Smooth muscle cell (in vitro differentiated cells): ENCODE results near the gene CCR2. TPM values are rescaled to one million over a fixed set of nuclear protein-coding genes. Genes with fewer than 3 reads are reported as not detected.

Experiments used
- DNase-seq: peaks from one replicate; lab custom pipeline; 2025; ENCODE audit not compliant: unreplicated experiment; lab: John Stamatoyannopoulos, UW
- H2AFZ ChIP-seq: fragments of 200-600 bp; sonication (generic); 2 replicates; pipeline ENCODE4 v1.6.0; 2016; ENCODE audit warnings: antibody characterized with exemption, low read depth, mild to moderate bottlenecking
- H3F3A ChIP-seq: fragments of 200-600 bp; sonication (generic); 2 replicates; pipeline ENCODE4 v1.6.0; 2017; ENCODE audit warnings: antibody characterized with exemption, low read depth
- H3K27ac ChIP-seq: fragments of 200-600 bp; sonication (generic); 2 replicates; pipeline ENCODE4 v1.5.1; 2016; ENCODE audit warnings: low read depth, mild to moderate bottlenecking
- H3K27me3 ChIP-seq: fragments of 200-600 bp; sonication (generic); 2 replicates; pipeline ENCODE4 v1.6.1; 2016; ENCODE audit warnings: low read depth, mild to moderate bottlenecking
- H3K36me3 ChIP-seq: fragments of 200-600 bp; sonication (generic); 2 replicates; pipeline ENCODE4 v1.5.1; 2016; ENCODE audit warnings: low read depth
- H3K4me1 ChIP-seq: fragments of 200-600 bp; sonication (generic); 2 replicates; pipeline ENCODE4 v1.5.1; 2016; ENCODE audit warnings: low read depth
- H3K4me2 ChIP-seq: fragments of 200-600 bp; sonication (generic); 2 replicates; pipeline ENCODE4 v1.6.0; 2016; ENCODE audit warnings: mild to moderate bottlenecking
- H3K4me3 ChIP-seq: fragments of 200-600 bp; sonication (generic); 2 replicates; pipeline ENCODE4 v1.5.1; 2016; ENCODE audit warnings: mild to moderate bottlenecking
- H3K79me2 ChIP-seq: fragments of 200-600 bp; sonication (generic); 2 replicates; pipeline ENCODE4 v1.6.0; 2016; ENCODE audit warnings: low read depth, mild to moderate bottlenecking
- H3K9ac ChIP-seq: fragments of 200-600 bp; sonication (generic); 2 replicates; pipeline ENCODE4 v1.6.0; 2016; ENCODE audit warnings: low read depth
- H3K9me3 ChIP-seq: fragments of 200-600 bp; sonication (generic); replicated peaks from 2 replicates; pipeline ENCODE4 v1.5.1; 2016; ENCODE audit warnings: low read depth
- H4K20me1 ChIP-seq: fragments of 200-600 bp; sonication (generic); 2 replicates; pipeline ENCODE4 v1.6.0; 2016; ENCODE audit warnings: low read depth
- CTCF ChIP-seq: fragments of 200-600 bp; sonication (generic); IDR thresholded peaks from 2 replicates; pipeline ENCODE4 v1.5.1; 2017; ENCODE audit warnings: borderline replicate concordance, mild to moderate bottlenecking, antibody characterized with exemption; ENCODE audit not compliant: insufficient read depth, poor library complexity, severe bottlenecking
- WGBS: methylation state at CpG from one replicate; pipeline ENCODE4 v1.1.7; 2016; ENCODE audit warnings: low lambda C conversion rate; 5-methylcytosine and 5-hydroxymethylcytosine counted together
- polyA plus RNA-seq: library from polyadenylated mRNA; unstranded; fragments of >200 nt; fragmentation: Nextera tagmentation; extraction: Ambion mirVana; gene quantifications from 2 replicates; pipeline ENCODE4 v1.2.1, GENCODE V29; 2016
- total RNA-seq: library from RNA; depleted of rRNA; stranded (reverse); fragments of >200 nt; gene quantifications from 2 replicates; pipeline ENCODE4 v1.2.3, GENCODE V29; 2014

CCR2 gene
- total and polyA plus RNA-seq, 2 experiments from 2014 or later: not detected

- Histone ChIP-seq H3K4me1 (no peaks in the 10 kb centered on the region), H2AFZ (no peak overlapping the region), H3K9me3 (no peaks in the 10 kb centered on the region), H3K79me2 (no peaks in the 10 kb centered on the region), H3K4me3 (no peak overlapping the region), H3K27ac (no peak overlapping the region), H3K4me2 (no peak overlapping the region), H4K20me1 (no peaks in the 10 kb centered on the region), H3K27me3 (peaks cover 10% of the 10 kb centered on the region), H3K9ac (no peak overlapping the region), H3K36me3 (no peaks in the 10 kb centered on the region), H3F3A (peaks cover 4% of the 10 kb centered on the region)
- DNase-seq: no peak
- TF ChIP-seq CTCF: no peak
- WGBS: 70% methylated on average over 6 of the region's 6 CpGs
Measured at GRCh38 chr3:46369675-46370132, 15.8 kb downstream of the CCR2 start.

GRCh38 chr3:46370839-46371518 lies 17.1 kb downstream of the CCR2 start, which contains the start of gene CCR5:
Gene CCR5 (plus strand): TSS chr3:46370946. CDS start chr3:46372903, 1,957 bp downstream.
- WGBS: 54% methylated on average over 5 of the region's 5 CpGs
- TF ChIP-seq CTCF: no peak
- no peak for DNase-seq
- Histone ChIP-seq H3K79me2 (no peaks in the 10 kb centered on the region), H3K4me3 (no peak within 1 kb of the TSS), H3K4me1 (no peaks in the 10 kb centered on the region), H3K27ac (no peak within 1 kb of the TSS), H3K4me2 (no peak within 1 kb of the TSS), H3K27me3 (peaks cover 22% of the 10 kb centered on the region), H3K9me3 (no peaks in the 10 kb centered on the region), H4K20me1 (no peaks in the 10 kb centered on the region), H3F3A (peaks cover 4% of the 10 kb centered on the region), H2AFZ (peak within 1 kb of the TSS; percentile 32), H3K9ac (no peak within 1 kb of the TSS), H3K36me3 (no peaks in the 10 kb centered on the region)

GRCh38 chr3:46371519-46372340 lies 17.8 kb downstream of the CCR2 start:
- H3K27ac ChIP-seq: no peak overlapping the region
- H2AFZ ChIP-seq: no peak overlapping the region
- H3K9me3 ChIP-seq: no peaks in the 10 kb centered on the region
- H3K9ac ChIP-seq: no peak overlapping the region
- peaks cover 4% of the 10 kb centered on the region for H3F3A ChIP-seq
- no peaks in the 10 kb centered on the region for H3K79me2 ChIP-seq
- H3K36me3 ChIP-seq: no peaks in the 10 kb centered on the region
- peaks cover 30% of the 10 kb centered on the region for H3K27me3 ChIP-seq
- no peaks in the 10 kb centered on the region for H4K20me1 ChIP-seq
- H3K4me1 ChIP-seq: no peaks in the 10 kb centered on the region
- 80% methylated on average over 10 of the region's 10 CpGs for WGBS
- DNase-seq: no peak
- H3K4me3 ChIP-seq: no peak overlapping the region
- no peak overlapping the region for H3K4me2 ChIP-seq
- no peak for TF ChIP-seq CTCF
